Neural cell (in vitro differentiated cells): ENCODE results near the gene LIPM.

Experiments used
- EP300 ChIP-seq: fragments of 450-650 bp; conservative IDR thresholded peaks from 2 replicates; pipeline ENCODE4 v1.6.1; 2014; ENCODE audit warnings: antibody characterized with exemption, mild to moderate bottlenecking, moderate library complexity; ENCODE audit not compliant: poor library complexity, severe bottlenecking
- POLR2AphosphoS5 ChIP-seq: IDR thresholded peaks from 2 replicates; pipeline ENCODE4 v1.6.1; 2012
- TF ChIP-seq, protein P1 (sequence below): fragments of 450-650 bp; IDR thresholded peaks from 2 replicates; pipeline ENCODE4 v1.5.1; 2014; ENCODE audit warnings: antibody characterized with exemption, mild to moderate bottlenecking, moderate library complexity; ENCODE audit not compliant: poor library complexity, severe bottlenecking

DNA sequence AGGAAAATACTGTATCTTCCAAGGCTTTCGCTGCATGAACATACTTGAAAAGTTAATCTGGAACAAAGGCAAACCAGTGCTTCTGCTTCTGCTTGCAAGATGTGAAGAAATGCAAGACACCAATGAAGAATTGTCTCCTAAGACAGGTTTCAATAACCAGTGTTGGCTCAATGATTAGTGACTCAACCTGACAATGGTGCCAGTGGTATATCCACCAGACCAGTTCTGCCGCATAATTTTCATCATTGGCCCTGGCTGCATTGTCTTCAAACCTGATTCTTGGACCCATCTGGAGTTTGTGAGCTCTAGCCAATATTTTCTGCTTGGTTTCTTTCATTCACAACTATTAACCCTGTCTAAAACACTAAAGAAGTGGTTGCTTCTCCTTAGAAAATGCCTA, 63.9 kb downstream of the LIPM start:
- TF ChIP-seq EP300: no peak
- TF ChIP-seq, protein P1, sequence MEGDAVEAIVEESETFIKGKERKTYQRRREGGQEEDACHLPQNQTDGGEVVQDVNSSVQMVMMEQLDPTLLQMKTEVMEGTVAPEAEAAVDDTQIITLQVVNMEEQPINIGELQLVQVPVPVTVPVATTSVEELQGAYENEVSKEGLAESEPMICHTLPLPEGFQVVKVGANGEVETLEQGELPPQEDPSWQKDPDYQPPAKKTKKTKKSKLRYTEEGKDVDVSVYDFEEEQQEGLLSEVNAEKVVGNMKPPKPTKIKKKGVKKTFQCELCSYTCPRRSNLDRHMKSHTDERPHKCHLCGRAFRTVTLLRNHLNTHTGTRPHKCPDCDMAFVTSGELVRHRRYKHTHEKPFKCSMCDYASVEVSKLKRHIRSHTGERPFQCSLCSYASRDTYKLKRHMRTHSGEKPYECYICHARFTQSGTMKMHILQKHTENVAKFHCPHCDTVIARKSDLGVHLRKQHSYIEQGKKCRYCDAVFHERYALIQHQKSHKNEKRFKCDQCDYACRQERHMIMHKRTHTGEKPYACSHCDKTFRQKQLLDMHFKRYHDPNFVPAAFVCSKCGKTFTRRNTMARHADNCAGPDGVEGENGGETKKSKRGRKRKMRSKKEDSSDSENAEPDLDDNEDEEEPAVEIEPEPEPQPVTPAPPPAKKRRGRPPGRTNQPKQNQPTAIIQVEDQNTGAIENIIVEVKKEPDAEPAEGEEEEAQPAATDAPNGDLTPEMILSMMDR: no peak
- TF ChIP-seq POLR2AphosphoS5: no peak
